ENCODE measurements around the gene LGR4. TPM values are rescaled to one million over a fixed set of nuclear protein-coding genes. Genes with fewer than 3 reads are reported as not detected.
A peak's percentile ranks its signal among the peaks of the same experiment; 100 is the strongest.

LGR4 gene
- total RNA-seq, 4 donors from 2014 or later = 28.7 to 165 (median 120) TPM

DNA sequence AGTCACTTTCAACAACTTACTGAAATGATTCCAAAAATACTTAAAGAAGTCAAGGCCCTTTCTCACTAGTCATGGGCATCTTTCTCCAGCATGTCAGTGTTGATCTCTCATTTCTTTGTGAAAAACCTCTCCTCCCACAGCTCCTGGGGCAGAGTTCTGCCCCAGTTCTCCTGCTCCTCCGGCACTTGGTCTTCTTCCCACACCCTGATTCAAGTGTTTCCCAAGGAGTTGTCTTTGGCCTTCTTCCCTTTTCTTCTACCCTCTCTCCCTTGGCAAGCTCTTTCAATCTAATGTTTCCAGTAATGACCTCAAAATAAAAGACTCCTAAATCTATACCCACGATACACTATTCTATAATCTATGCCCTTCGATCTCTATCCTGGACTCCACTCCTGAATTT lies 67.5 kb downstream of the LGR4 start:
- intact Hi-C loops (cut with DNase I; ENCODE audit: low total_unique reads) = no loop called here
- no peak overlapping the region for H3K27ac ChIP-seq
- no peak overlapping the region for H3K4me3 ChIP-seq
- DNase-seq = no peak
- peaks cover 7 to 23% (median 12%) of the 10 kb centered on the region in 4 donors for H3K4me1 ChIP-seq
- no peaks in the 10 kb centered on the region for H3K36me3 ChIP-seq
- no peaks in the 10 kb centered on the region for H3K27me3 ChIP-seq
- no peaks in the 10 kb centered on the region for H3K9me3 ChIP-seq
- TF ChIP-seq POLR2AphosphoS5 (IDR thresholded peaks at IDR 0.05) = no peak
- TF ChIP-seq, protein P1, sequence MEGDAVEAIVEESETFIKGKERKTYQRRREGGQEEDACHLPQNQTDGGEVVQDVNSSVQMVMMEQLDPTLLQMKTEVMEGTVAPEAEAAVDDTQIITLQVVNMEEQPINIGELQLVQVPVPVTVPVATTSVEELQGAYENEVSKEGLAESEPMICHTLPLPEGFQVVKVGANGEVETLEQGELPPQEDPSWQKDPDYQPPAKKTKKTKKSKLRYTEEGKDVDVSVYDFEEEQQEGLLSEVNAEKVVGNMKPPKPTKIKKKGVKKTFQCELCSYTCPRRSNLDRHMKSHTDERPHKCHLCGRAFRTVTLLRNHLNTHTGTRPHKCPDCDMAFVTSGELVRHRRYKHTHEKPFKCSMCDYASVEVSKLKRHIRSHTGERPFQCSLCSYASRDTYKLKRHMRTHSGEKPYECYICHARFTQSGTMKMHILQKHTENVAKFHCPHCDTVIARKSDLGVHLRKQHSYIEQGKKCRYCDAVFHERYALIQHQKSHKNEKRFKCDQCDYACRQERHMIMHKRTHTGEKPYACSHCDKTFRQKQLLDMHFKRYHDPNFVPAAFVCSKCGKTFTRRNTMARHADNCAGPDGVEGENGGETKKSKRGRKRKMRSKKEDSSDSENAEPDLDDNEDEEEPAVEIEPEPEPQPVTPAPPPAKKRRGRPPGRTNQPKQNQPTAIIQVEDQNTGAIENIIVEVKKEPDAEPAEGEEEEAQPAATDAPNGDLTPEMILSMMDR (IDR thresholded peaks at IDR 0.05) = no peak
- 86 to 95% methylated on average over 3 of the region's 3 CpGs for WGBS, 2 donors (ENCODE audit: low coverage in 1 of 2)
- in situ Hi-C loops (cut with MboI; ENCODE audit: low pct_ligation_motif_present in 1 of 4, low pct_unique_long_range_greater_than_20kb in 1 of 4, low sequenced_read_pairs in 3 of 4) = no loop called here

- no peaks in the 10 kb centered on the region for H3K36me3 ChIP-seq
- DNase-seq = no peak
- H3K4me3 ChIP-seq = no peak overlapping the region
- no peaks in the 10 kb centered on the region for H3K9me3 ChIP-seq
- H3K4me1 ChIP-seq = peaks cover 7 to 23% (median 12%) of the 10 kb centered on the region in 4 donors
- 91 to 100% methylated on average over 2 of the region's 2 CpGs for WGBS, 2 donors (ENCODE audit: low coverage in 1 of 2)
- TF ChIP-seq POLR2AphosphoS5 (IDR thresholded peaks at IDR 0.05) (no peak), EP300 (IDR thresholded peaks at IDR 0.05; ENCODE audit: low read depth) (no peak), POLR2A (IDR thresholded peaks at IDR 0.05) (no peak)
- TF ChIP-seq, protein P1 (IDR thresholded peaks at IDR 0.05) = no peak
- intact Hi-C loops (cut with DNase I; ENCODE audit: low total_unique reads) (no loop called here), in situ Hi-C loops (cut with MboI; ENCODE audit: low pct_ligation_motif_present in 1 of 4, low pct_unique_long_range_greater_than_20kb in 1 of 4, low sequenced_read_pairs in 3 of 4) (no loop called here)
- H3K27ac ChIP-seq = no peak overlapping the region
- H3K27me3 ChIP-seq = no peaks in the 10 kb centered on the region
Measured at GRCh38 chr11:27404427-27404826, 68.2 kb downstream of the LGR4 start.

GRCh38 chr11:27403195-27403594 lies 69.4 kb downstream of the LGR4 start:
- no peaks in the 10 kb centered on the region for H3K27me3 ChIP-seq
- no peak overlapping the region for H3K4me3 ChIP-seq
- DNase-seq = no peak
- H3K4me1 ChIP-seq = peaks cover 7 to 32% (median 18%) of the 10 kb centered on the region in 4 donors
- 73 to 92% methylated on average over 2 of the region's 2 CpGs for WGBS, 2 donors (ENCODE audit: low coverage in 1 of 2)
- H3K9me3 ChIP-seq = no peaks in the 10 kb centered on the region
- in situ Hi-C loops (cut with MboI; ENCODE audit: low pct_ligation_motif_present in 1 of 4, low pct_unique_long_range_greater_than_20kb in 1 of 4, low sequenced_read_pairs in 3 of 4) = no loop called here
- H3K27ac ChIP-seq = peak overlapping the region in 2 of 4 donors; percentile 74 to 78
- TF ChIP-seq POLR2A (IDR thresholded peaks at IDR 0.05) (no peak), POLR2AphosphoS5 (IDR thresholded peaks at IDR 0.05) (no peak), EP300 (IDR thresholded peaks at IDR 0.05; ENCODE audit: low read depth) (no peak)
- TF ChIP-seq, protein P1 (IDR thresholded peaks at IDR 0.05) = no peak
- no peaks in the 10 kb centered on the region for H3K36me3 ChIP-seq
- intact Hi-C loops (cut with DNase I; ENCODE audit: low total_unique reads) = no loop called here

DNA sequence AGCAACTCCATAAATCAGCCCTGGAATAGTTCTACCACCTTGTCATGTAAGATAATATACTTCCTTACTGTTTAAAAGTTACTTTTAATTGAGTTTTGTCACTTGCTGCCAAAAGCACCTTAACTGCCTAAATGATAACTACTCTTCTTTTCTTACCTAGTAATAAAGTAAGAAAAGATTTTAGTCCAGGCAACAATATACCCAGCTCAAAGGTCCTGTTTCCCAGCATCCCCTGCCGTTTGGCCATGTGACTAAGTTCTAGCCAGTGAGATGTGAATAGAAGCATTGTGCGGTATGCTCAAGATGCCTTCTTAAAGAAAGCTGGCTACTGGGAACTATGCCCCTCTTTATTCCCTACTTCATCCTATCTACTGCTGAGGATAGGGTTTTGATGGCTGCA lies 70.1 kb downstream of the LGR4 start:
- TF ChIP-seq EP300 (IDR thresholded peaks at IDR 0.05; ENCODE audit: low read depth) = no peak
- TF ChIP-seq POLR2A (IDR thresholded peaks at IDR 0.05) = no peak
- TF ChIP-seq, protein P1 (IDR thresholded peaks at IDR 0.05) = no peak
- no peaks in the 10 kb centered on the region for H3K36me3 ChIP-seq
- no peak overlapping the region for H3K4me3 ChIP-seq
- peaks cover 7 to 39% (median 25%) of the 10 kb centered on the region in 4 donors for H3K4me1 ChIP-seq
- 67 to 84% methylated on average over 1 to 2 of the region's 2 CpGs for WGBS, 2 donors (ENCODE audit: low coverage in 1 of 2)
- H3K27me3 ChIP-seq = no peaks in the 10 kb centered on the region
- H3K27ac ChIP-seq = peak overlapping the region; percentile 68 to 78 (median 74)
- in situ Hi-C loops (cut with MboI; ENCODE audit: low pct_ligation_motif_present in 1 of 4, low pct_unique_long_range_greater_than_20kb in 1 of 4, low sequenced_read_pairs in 3 of 4) (no loop called here), intact Hi-C loops (cut with DNase I; ENCODE audit: low total_unique reads) (no loop called here)
- no peak for DNase-seq
- no peaks in the 10 kb centered on the region for H3K9me3 ChIP-seq
